Colonic mucosa (tissue), 4 donors: ENCODE data around the gene RREB1. TPM values are rescaled to one million over a fixed set of nuclear protein-coding genes. Genes with fewer than 3 reads are reported as not detected.

Experiments used
- DNase-seq: peaks from one replicate; pipeline ENCODE4 v3.0.0-alpha.2; 2020
- H3K27ac ChIP-seq: fragments of 200-600 bp; one replicate; pipeline ENCODE4 v1.8.0; 2021
- H3K27me3 ChIP-seq: fragments of 200-600 bp; one replicate; pipeline ENCODE4 v1.8.0; 2021
- H3K36me3 ChIP-seq: fragments of 200-600 bp; one replicate; pipeline ENCODE4 v1.8.0; 2021
- H3K4me1 ChIP-seq: fragments of 200-600 bp; one replicate; pipeline ENCODE4 v1.8.0; 2021; ENCODE audit warnings: mild to moderate bottlenecking
- H3K4me3 ChIP-seq: fragments of 200-600 bp; one replicate; pipeline ENCODE4 v1.8.0; 2021
- H3K9ac ChIP-seq, 2 donors: one replicate each; pipeline ENCODE4 v1.7.0; 2013; ENCODE audit warnings: control low read depth in 2 of 2, low read depth in 2 of 2, low read length in 2 of 2
- H3K9me3 ChIP-seq: fragments of 200-600 bp; one replicate; pipeline ENCODE4 v1.8.0; 2021
- intact Hi-C: fragments of 100-400 bp; cut with DNase I; formaldehyde crosslinking; loops from one replicate; pipeline ENCODE4 v1.14.1; 2022
- total RNA-seq, 2 donors: library from RNA; stranded (reverse); fragmentation: NEBNext Ultra II Directional in 1 of 2; extraction: Animal tissue kit (Norgen Biotek cat#: 25700) in 1 of 2; gene quantifications; one replicate each; pipeline ENCODE4 v1.2.1, GENCODE V29; 2021
- TF ChIP-seq, protein P1 (sequence below): fragments of 200-600 bp; IDR thresholded peaks from one replicate; pipeline ENCODE4 v1.8.0; 2022; ENCODE audit warnings: antibody characterized with exemption, mild to moderate bottlenecking
- donor health status: healthy.
- donor health status: DM: no; HTN: no; CAD: no.
- donor health status: DM: no; HTN: no; CAD: no.

RREB1 gene
- total RNA-seq, 2 donors from 2014 or later = 79.0 to 81.3 TPM

DNA sequence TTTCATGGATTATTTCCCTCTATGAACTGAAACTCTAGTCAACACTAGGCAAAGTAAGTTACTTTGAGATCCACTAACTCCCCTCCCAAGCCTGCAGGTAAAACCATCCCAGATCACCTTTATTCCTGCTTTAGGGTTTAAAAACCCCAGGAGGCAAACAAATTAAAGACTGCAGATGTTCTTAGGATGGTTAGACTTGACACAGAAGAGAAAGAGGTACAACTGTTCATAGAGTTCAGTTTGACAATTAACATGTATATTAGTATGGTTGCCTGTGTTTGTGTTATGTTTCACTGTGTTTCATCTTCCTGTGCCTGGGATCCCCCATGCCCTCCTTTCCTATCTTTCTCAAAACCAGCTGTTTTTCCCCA is 53.5 kb downstream of the RREB1 start:
- no peak overlapping the region for H3K9ac ChIP-seq
- no peaks in the 10 kb centered on the region for H3K27me3 ChIP-seq
- H3K27ac ChIP-seq = peak overlapping the region; percentile 60
- H3K36me3 ChIP-seq = no peaks in the 10 kb centered on the region
- H3K9me3 ChIP-seq = no peaks in the 10 kb centered on the region
- TF ChIP-seq, protein P1, sequence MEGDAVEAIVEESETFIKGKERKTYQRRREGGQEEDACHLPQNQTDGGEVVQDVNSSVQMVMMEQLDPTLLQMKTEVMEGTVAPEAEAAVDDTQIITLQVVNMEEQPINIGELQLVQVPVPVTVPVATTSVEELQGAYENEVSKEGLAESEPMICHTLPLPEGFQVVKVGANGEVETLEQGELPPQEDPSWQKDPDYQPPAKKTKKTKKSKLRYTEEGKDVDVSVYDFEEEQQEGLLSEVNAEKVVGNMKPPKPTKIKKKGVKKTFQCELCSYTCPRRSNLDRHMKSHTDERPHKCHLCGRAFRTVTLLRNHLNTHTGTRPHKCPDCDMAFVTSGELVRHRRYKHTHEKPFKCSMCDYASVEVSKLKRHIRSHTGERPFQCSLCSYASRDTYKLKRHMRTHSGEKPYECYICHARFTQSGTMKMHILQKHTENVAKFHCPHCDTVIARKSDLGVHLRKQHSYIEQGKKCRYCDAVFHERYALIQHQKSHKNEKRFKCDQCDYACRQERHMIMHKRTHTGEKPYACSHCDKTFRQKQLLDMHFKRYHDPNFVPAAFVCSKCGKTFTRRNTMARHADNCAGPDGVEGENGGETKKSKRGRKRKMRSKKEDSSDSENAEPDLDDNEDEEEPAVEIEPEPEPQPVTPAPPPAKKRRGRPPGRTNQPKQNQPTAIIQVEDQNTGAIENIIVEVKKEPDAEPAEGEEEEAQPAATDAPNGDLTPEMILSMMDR = no peak
- no peak overlapping the region for H3K4me3 ChIP-seq
- intact Hi-C loops = no loop called here
- DNase-seq = no peak
- peaks cover 32% of the 10 kb centered on the region for H3K4me1 ChIP-seq

DNA sequence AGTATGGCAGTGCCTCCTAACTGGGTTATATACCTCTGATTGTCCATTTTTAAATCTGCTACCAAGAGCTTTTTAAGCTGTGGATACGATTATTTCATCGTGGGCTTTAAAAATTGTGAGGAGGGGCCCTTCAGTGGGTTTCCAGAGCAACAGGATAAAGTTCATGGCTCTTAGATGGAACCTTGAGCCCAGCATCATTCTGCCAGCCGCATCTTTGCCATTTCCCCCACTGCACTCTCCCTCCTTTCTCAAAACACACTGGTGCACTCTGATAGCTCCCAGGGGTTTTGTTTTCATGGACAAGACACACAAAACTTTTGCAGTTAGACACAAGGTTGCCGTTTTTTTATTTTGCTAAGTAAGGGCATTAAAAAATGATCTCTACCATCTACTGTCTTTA is 54.1 kb downstream of the RREB1 start:
- TF ChIP-seq, protein P1 = no peak
- no peak for DNase-seq
- no peaks in the 10 kb centered on the region for H3K27me3 ChIP-seq
- no peaks in the 10 kb centered on the region for H3K9me3 ChIP-seq
- no peak overlapping the region for H3K4me3 ChIP-seq
- H3K27ac ChIP-seq = peak overlapping the region; percentile 60
- H3K9ac ChIP-seq = no peak overlapping the region
- intact Hi-C loops = no loop called here
- no peaks in the 10 kb centered on the region for H3K36me3 ChIP-seq
- peaks cover 38% of the 10 kb centered on the region for H3K4me1 ChIP-seq

DNA sequence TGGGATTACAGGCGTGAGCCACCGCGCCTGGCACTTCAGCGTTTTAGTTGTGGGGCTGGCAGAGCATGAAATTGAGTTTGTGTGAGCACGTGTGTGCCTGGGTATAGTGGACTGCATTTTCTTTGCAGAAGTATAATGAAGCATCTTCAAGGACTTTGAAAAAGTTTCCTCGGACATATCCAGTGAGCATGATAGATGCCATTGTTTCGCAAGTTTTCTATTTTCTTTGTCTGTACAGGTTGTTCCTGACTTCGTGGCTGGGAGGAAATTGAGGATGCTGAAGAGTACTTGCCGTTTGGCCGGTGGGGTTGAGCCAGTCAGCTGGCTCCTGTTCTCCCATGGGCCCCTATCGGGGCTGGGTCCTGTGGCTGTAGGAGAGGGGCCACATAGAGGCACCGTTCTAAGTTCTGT is 55.9 kb downstream of the RREB1 start:
- no peak for DNase-seq
- peaks cover 49% of the 10 kb centered on the region for H3K4me1 ChIP-seq
- intact Hi-C loops = no loop called here

DNA sequence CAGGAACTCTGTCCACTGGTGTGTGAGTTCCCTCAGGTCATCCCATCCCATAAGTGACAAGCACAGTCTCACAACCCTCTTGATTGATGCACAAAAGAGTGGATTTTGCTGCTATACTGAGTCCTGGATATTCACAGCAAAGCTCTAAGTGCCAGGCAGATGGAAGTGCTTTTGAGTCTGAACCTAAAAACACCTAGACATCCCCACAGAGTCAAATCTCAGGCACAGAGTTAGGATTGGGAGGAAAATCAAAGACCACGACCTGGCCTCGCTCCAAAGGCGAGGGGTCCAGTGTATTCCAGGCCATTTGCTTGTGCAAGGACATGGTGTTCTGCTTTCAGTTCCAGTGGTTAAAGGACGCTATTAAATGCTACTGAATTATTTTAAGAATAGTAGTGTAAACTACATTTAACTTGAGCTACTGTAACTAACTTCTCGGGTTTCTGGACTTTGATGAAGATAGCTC is 56.8 kb downstream of the RREB1 start:
- Histone ChIP-seq H3K9me3 (no peaks in the 10 kb centered on the region), H3K27ac (peak overlapping the region; percentile 63), H3K4me3 (no peak overlapping the region), H3K27me3 (no peaks in the 10 kb centered on the region), H3K36me3 (no peaks in the 10 kb centered on the region), H3K9ac (peak overlapping the region in 1 of 2 donors; percentile 1), H3K4me1 (peaks cover 53% of the 10 kb centered on the region)
- intact Hi-C loops = no loop called here
- TF ChIP-seq, protein P1 = no peak
- DNase-seq = no peak

More for the DNA sequence above, 55.9 kb downstream of the RREB1 start:
- Histone ChIP-seq H3K27me3 (no peaks in the 10 kb centered on the region), H3K9ac (no peak overlapping the region), H3K36me3 (no peaks in the 10 kb centered on the region), H3K4me3 (no peak overlapping the region), H3K27ac (peak overlapping the region; percentile 60), H3K9me3 (no peaks in the 10 kb centered on the region)
- TF ChIP-seq, protein P1 = no peak

DNA sequence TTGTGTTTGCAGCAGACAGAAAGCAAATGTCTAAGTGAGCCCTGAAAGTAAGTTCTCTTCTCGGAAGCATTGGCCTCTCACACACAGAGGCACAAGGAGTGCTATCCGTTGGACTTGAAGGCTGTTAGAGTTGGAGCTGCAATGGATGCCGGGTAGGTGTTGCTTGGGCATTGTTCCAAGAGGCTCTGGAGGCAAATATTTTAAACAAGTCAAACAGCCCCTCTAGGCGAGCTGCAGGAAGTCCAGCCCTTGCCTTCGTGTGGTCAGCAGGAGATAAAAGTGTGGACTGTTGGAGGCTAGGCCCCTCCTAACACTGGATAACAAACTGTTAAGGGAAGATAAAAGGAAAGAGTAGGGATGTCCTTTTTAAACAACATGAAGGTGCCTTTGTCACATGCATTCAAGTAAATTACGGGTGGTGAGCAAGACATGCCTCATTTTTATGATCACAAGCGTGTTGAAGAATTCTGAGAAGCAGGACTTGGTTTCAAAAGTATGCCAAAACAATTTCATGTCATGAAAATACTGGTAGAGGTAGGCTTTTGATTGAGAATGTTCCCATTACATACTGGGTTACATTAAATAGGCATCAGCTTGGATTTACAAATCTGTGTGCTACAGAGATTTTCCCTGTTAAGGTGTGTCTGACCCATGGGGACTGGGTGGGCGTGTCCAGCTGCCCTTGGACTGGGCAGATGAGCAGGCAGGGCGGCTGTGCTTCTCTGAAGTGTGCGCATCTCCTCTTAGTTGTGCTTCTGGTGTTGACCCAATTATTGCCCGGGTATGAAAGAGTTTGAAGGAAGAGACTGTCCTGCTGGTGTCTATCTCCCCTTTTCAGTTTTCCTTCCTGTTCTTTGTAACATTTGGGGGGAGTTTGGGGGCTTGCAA is 57.5 kb downstream of the RREB1 start:
- Histone ChIP-seq H3K9me3 (no peaks in the 10 kb centered on the region), H3K4me1 (peaks cover 55% of the 10 kb centered on the region), H3K4me3 (no peak overlapping the region), H3K36me3 (no peaks in the 10 kb centered on the region), H3K27me3 (no peaks in the 10 kb centered on the region), H3K9ac (peak overlapping the region in 1 of 2 donors; percentile 44), H3K27ac (peak overlapping the region; percentile 63)
- intact Hi-C loops = no loop called here
- peak; percentile 66 for DNase-seq
- TF ChIP-seq, protein P1 = no peak
